ENCODE measurements around the gene TRIM26. TPM values are rescaled to one million over a fixed set of nuclear protein-coding genes. Genes with fewer than 3 reads are reported as not detected.

The TRIM26 gene
- total RNA-seq, 1 donor from 2014 or later, result 46.3 TPM

- H3K9me3 Mint-ChIP-seq, result no peaks in the 10 kb centered on the region
- DNase-seq (ENCODE audit: extremely low spot score, unreplicated experiment), result no peak
- no peaks in the 10 kb centered on the region for H3K36me3 Mint-ChIP-seq
- H3K4me3 Mint-ChIP-seq, result no peak overlapping the region
- no peak for TF ChIP-seq CTCF (conservative IDR thresholded peaks at IDR 0.05)
- H3K27me3 Mint-ChIP-seq, result peaks cover 9% of the 10 kb centered on the region
- no peaks in the 10 kb centered on the region for H3K4me1 Mint-ChIP-seq (ENCODE audit: unreplicated experiment)
- no peak overlapping the region for H3K27ac Mint-ChIP-seq
Measured at GRCh38 chr6:30244560-30244959, 31.4 kb upstream of the TRIM26 start.

- H3K36me3 Mint-ChIP-seq, result no peaks in the 10 kb centered on the region
- DNase-seq (ENCODE audit: extremely low spot score, unreplicated experiment), result no peak
- TF ChIP-seq CTCF (conservative IDR thresholded peaks at IDR 0.05), result peak; percentile 27
Measured at GRCh38 chr6:30238178-30238795, 25.1 kb upstream of the TRIM26 start.

GRCh38 chr6:30234356-30234755 lies 21.1 kb upstream of the TRIM26 start:
- H3K4me1 Mint-ChIP-seq (ENCODE audit: unreplicated experiment), result no peaks in the 10 kb centered on the region
- no peak for DNase-seq (ENCODE audit: extremely low spot score, unreplicated experiment)
- no peak overlapping the region for H3K27ac Mint-ChIP-seq
- TF ChIP-seq CTCF (conservative IDR thresholded peaks at IDR 0.05), result no peak
- H3K4me3 Mint-ChIP-seq, result no peak overlapping the region
- peaks cover 25% of the 10 kb centered on the region for H3K27me3 Mint-ChIP-seq
- H3K36me3 Mint-ChIP-seq, result no peaks in the 10 kb centered on the region
- no peaks in the 10 kb centered on the region for H3K9me3 Mint-ChIP-seq

More at GRCh38 chr6:30238178-30238795, 25.1 kb upstream of the TRIM26 start:
- Mint-ChIP-seq H3K27ac (no peak overlapping the region), H3K9me3 (no peaks in the 10 kb centered on the region), H3K4me3 (no peak overlapping the region), H3K4me1 (ENCODE audit: unreplicated experiment) (no peaks in the 10 kb centered on the region), H3K27me3 (peaks cover 30% of the 10 kb centered on the region)

GRCh38 chr6:30231067-30231466 lies 17.9 kb upstream of the TRIM26 start:
- Mint-ChIP-seq H3K4me3 (no peak overlapping the region), H3K4me1 (ENCODE audit: unreplicated experiment) (no peaks in the 10 kb centered on the region), H3K27ac (no peak overlapping the region), H3K9me3 (no peaks in the 10 kb centered on the region), H3K27me3 (peaks cover 14% of the 10 kb centered on the region), H3K36me3 (no peaks in the 10 kb centered on the region)
- TF ChIP-seq CTCF (conservative IDR thresholded peaks at IDR 0.05), result no peak
- DNase-seq (ENCODE audit: extremely low spot score, unreplicated experiment), result no peak

- H3K36me3 Mint-ChIP-seq, result no peaks in the 10 kb centered on the region
- H3K4me3 Mint-ChIP-seq, result no peak overlapping the region
- no peaks in the 10 kb centered on the region for H3K4me1 Mint-ChIP-seq (ENCODE audit: unreplicated experiment)
- TF ChIP-seq CTCF (conservative IDR thresholded peaks at IDR 0.05), result no peak
- DNase-seq (ENCODE audit: extremely low spot score, unreplicated experiment), result no peak
- peaks cover 10% of the 10 kb centered on the region for H3K27me3 Mint-ChIP-seq
- H3K27ac Mint-ChIP-seq, result no peak overlapping the region
- no peaks in the 10 kb centered on the region for H3K9me3 Mint-ChIP-seq
Measured at GRCh38 chr6:30227763-30228487, 14.7 kb upstream of the TRIM26 start.
